Ammon's horn (tissue), 1 donor: ENCODE measurements around the gene DHX8.

ENCODE experiments used
- DNase-seq: peaks from one replicate; pipeline ENCODE4 v3.0.0-alpha.2; 2016; ENCODE audit warnings: low spot score

Gene DHX8

DNA sequence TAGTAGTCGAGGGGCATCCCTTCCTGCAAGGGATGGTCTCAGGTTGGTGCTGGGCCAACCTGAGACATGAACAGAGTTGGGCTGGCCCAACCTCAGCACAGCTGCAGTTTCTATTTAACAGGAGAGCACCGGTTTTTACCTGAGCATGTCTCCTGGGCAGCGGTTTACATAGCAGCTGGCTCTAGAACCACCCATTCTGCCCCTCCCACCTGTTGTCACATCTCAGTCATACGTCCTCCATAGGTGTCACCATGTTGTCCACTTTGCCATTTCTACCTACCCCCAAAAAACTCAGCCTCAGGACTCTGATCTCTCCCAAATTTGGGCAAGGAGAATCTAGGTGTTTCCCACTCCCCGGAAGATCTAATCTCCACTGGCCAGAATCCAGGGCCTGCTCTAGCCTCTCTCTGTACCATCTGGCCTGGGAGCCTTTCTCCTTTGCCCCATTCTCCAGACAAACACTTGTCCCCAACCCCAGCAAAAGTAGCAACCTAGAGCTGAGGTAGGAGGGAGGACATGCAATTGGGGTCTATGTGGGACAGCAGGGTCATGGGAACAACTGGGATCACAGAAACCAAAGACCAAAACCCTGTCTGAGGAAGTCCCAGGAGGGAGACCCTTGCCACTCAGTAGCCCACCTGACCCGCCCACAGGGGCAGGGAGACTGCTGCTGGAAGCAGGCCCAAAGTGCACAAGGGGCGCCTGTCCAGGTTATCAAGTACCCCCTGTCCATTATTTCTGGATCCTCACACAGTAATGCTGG lies 43.3 kb downstream of the DHX8 start:
- DNase-seq: no peak

GRCh38 chr17:43528319-43528987 lies 44.7 kb downstream of the DHX8 start:
- no peak for DNase-seq

GRCh38 chr17:43528988-43529814 lies 45.4 kb downstream of the DHX8 start:
- no peak for DNase-seq

- DNase-seq: no peak
Measured at GRCh38 chr17:43529947-43530287, 46.1 kb downstream of the DHX8 start.

GRCh38 chr17:43530288-43531081 lies 46.7 kb downstream of the DHX8 start:
- DNase-seq: no peak

- no peak for DNase-seq
Measured at GRCh38 chr17:43531082-43531378, 47.3 kb downstream of the DHX8 start.

- DNase-seq: no peak
Measured at GRCh38 chr17:43531955-43532354, 48.2 kb downstream of the DHX8 start.

DNA sequence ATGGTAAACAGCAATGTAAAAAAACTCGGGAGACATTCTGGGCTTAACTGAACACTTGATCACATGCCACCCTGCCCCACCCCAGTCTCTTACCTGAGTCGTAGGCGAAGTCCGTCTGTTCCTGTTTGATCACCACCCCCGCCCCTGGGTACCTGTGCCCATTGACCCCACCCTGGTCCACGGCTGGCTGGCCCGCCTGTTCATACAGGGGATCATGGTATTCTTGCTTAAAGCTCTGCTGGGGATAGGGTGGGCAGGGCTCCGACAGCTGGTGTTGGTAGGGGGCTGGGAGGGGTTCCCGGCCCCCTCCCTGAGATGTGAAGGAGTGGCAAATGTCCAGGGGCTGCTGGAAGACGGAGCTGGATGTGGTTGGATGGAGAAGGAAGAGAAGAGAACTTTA lies 48.8 kb downstream of the DHX8 start:
- no peak for DNase-seq

- no peak for DNase-seq
Measured at GRCh38 chr17:43533699-43534098, 49.9 kb downstream of the DHX8 start.

DNA sequence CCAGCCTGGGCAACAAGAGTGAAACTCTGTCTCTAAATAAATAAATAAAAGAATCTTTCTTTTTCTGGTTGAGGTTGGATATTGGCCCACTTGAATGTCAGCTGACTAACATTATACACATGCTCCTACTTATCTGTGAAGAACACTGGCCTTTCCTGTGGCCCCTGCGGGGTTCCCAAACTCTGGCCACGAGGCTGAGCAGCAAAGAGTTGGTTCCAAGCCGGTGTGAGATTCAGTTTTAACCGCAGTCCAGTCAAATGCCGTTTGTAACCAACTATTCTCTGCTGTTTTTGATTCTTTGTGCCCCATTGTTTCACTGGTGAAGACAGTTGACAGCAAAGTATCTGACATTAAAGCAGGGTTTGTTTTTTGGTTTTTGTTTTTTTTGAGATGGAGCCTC lies 51.1 kb downstream of the DHX8 start:
- DNase-seq: no peak

- DNase-seq: no peak
Measured at GRCh38 chr17:43536236-43536992, 52.6 kb downstream of the DHX8 start.

- DNase-seq: no peak
Measured at GRCh38 chr17:43540821-43541674, 57.3 kb downstream of the DHX8 start.

DNA sequence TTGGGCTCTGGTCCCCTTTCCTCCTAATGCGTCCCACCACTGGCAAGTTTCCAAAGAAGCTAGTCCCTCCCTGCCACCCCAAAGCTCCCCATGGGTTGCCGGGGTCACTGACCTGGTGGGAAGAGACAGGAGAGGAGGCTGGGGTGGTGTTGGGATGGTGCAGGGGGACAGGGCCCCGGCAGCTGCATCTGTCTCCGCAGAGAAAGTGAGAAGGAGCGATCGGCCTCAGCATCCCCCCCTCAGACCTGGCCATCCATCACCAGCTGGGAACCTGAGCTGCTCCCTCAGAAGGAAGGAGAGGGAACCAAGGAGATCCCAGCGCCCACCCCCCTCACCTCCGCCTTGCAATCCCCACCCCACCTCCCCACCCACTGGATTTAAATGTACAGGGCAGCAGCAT lies 59.1 kb downstream of the DHX8 start:
- DNase-seq: no peak

DNA sequence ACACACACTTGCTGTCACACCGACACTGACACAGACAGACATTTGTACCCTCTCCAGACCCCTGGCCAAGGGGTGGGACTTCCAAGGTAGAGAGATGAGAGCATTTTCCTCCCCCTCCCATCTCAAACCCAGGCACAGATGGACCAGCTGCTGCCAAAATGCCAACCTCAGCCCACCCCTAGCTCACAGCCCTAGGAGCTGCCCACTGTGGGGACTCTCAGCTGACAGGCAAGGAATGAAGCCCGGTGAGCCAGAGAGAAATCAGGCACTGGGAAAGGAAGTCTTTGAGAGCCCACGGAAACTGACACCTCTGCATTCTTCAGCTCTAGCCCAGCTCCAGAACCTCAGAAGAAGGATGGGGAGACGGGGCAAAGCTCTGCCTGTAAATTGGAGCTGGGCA lies 59.5 kb downstream of the DHX8 start:
- DNase-seq: no peak

GRCh38 chr17:43543771-43544575 lies 60.2 kb downstream of the DHX8 start:
- no peak for DNase-seq

GRCh38 chr17:43545383-43545632 lies 61.5 kb downstream of the DHX8 start:
- DNase-seq: no peak

DNA sequence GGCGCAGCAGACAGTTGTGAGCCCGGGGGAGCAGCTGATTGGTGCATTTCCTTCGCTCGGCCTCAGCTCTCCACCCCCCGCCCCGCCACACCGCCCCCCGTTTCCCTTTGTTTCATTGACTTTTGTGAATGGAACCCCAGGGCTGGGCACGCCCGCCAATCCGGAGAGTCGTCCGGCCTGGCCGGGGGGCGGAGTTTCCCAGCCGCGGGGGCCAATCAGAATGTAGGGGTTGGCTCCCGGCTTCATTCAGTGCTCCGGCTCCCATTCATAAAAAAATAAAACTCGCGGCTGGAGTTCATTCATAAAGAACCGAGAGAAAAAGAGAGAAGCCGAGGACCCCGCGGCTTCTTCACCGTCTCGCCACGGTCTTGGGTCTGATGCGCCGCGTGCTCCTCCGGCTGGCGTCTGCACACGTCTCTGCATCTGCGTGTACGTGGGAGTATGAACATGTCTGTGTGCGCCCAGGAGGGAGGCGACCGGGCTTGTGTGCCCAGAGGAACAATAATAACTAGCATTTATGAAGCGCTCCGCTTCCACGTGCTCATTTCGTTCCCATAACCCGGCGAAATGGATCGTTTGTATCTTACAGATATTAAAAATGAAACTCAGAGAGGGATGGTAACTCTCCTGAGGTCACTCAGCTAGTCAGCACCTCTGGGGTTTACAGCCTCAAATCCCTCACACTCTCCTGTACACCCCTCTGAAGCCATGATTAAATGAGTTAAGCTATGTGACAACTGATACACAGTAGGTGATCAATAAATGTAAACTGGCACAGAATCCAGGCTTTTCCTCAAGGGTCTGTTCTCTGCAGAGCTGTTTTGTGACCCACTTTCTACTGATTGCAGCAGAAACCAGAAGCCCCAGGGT lies 62.8 kb downstream of the DHX8 start, which contains the start of gene ETV4:
TSS of gene ETV4 (minus strand) at position 22 of the 870 bp plus-strand sequence. CDS start 723 bp downstream, outside the sequence.
- DNase-seq: peak; percentile 90

DNA sequence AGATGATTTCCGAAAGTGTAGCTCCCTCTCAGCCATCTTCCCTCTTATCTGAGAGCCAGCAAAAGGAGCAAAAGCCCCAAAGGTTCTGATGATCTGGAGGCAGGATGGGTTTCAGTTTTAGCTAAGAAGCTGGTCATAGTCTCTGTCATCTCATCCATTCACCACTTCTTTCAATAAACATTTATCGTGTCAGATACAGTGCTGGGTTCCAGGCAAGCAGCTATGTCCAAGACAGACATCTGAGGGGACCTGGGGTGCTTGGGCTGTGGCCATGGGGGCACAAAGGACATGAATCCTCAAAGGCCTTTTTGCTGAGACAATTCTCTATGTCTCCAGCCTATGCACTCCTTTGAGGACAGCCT lies 63.4 kb downstream of the DHX8 start:
- DNase-seq: no peak

DNA sequence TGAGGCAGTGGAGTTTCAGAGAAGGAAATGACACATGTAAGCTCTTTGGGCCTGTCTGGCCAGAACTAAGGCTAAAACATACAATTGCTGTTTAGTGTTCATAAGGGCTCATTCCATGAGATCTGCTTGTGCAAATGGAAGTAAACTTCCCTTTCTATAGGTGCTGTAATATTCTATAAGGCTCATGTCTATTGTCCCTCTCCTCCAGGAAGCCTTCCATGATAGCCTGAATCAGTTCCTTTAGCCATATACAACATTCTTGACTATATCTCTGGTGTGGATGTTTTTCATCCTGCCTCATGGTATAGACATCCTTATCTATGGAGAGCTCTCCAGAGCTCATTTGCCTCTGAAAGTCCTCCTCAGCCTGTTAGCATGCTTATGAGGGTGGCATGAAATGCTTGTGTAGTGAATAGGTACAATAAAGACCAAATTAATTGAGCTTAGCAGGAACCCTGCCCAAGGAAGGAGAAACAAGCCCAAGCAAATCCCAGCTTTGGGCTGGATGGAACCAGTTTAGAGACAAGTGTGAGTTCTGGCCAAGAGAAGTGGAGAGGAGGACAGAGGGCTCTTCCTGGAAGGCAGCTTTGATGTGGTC lies 64.0 kb downstream of the DHX8 start:
- DNase-seq: no peak
